Skin epidermis (tissue), 12 donors: Measurements from ENCODE around the gene MAP1LC3C.
A peak's percentile ranks its signal among the peaks of the same experiment; 100 is the strongest.

Experiments
- H3K27ac ChIP-seq, 21 experiments: fragments of 200-600 bp; sonication (generic) in 11 of 21; one replicate each; pipeline ENCODE4 v1.5.0; 2020; ENCODE audit warnings: mild to moderate bottlenecking in 3 of 21, inconsistent platforms in 2 of 21, moderate library complexity in 2 of 21
- H3K4me3 ChIP-seq, 7 experiments: fragments of 200-600 bp; sonication (generic) in 2 of 7; one replicate each; pipeline ENCODE4 v1.5.0; 2020; ENCODE audit warnings: inconsistent platforms in 2 of 7, mild to moderate bottlenecking in 2 of 7, moderate library complexity in 1 of 7

The MAP1LC3C gene

DNA sequence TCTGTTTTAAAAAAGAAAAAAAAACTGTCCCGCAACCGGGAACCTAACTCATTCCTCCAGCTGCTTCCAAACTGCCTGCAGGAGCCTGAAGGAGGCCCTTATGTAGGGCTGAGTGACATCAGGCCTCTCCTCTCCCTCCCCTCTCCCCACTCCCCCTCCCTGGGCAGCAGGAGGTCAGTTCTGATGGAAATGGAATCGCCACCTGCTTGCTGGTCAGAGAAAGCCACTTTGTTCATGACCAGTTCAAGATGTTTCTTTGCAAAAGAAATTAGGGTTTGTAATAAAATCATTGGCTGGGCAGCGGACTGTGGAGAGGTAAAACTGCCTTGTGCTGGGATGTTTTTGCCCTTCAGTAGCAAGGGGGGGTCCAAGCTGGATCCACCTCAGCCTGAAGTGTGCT is at the start of gene MAP1LC3C:
Gene MAP1LC3C, minus strand, starts transcription at position 73 of the 400 bp plus-strand sequence. CDS start 90 bp downstream, outside the sequence.
- peak within 1 kb of the TSS in 5 of 21 experiments; percentile 18 to 52 (median 39) for H3K27ac ChIP-seq
- H3K4me3 ChIP-seq, result peak within 1 kb of the TSS in 3 of 7 experiments; percentile 6 to 22 (median 21)

- H3K4me3 ChIP-seq, result no peak overlapping the region
- H3K27ac ChIP-seq, result no peak overlapping the region
Measured at GRCh38 chr1:242043165-242043564, 44.3 kb upstream of the MAP1LC3C start.

- Histone ChIP-seq H3K4me3 (no peak overlapping the region), H3K27ac (no peak overlapping the region)
Measured at GRCh38 chr1:242034392-242034791, 35.5 kb upstream of the MAP1LC3C start.

DNA sequence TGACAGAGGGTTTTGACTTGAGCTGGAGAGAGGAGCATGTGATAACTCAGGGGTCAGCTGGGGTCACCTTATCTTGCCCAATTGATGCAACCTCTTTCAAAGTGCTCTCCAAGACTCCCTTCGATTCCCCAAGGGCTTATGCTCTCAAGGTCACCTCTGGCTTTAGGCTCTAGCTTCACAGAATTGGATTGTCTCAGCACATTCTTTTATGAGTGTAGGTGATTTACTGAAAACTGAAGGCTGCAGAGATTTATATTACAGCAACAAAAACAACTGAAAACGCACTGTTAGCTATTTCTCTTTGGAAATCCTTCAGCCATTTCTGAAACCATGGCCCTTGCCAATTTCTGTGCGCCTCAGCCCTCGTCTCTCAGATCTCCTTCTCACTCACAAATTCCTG is 34.5 kb upstream of the MAP1LC3C start:
- Histone ChIP-seq H3K4me3 (no peak overlapping the region), H3K27ac (no peak overlapping the region)

DNA sequence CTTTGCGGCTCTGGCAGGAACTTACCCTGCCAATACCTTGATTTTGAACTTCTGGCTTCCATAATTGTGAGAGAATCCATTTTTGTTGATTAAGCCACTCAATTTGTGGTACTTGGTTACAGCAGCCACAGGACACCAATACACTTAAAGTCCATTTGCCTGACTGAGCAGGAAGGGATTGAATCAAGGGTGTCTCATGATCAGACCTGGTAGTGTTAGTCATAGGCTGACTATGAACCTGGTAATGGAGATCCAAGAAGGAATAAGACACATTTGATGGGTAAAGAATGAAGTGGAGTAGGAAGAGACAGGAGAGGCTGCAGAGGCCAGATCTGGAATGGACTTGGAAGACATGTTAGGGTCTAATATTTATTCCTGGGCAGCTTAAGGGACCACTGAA is 31.2 kb upstream of the MAP1LC3C start:
- no peak overlapping the region for H3K27ac ChIP-seq
- H3K4me3 ChIP-seq, result no peak overlapping the region

GRCh38 chr1:242025681-242026080 is 26.8 kb upstream of the MAP1LC3C start:
- H3K4me3 ChIP-seq, result no peak overlapping the region
- no peak overlapping the region for H3K27ac ChIP-seq

- Histone ChIP-seq H3K4me3 (no peak overlapping the region), H3K27ac (no peak overlapping the region)
Measured at GRCh38 chr1:242023805-242024204, 24.9 kb upstream of the MAP1LC3C start.

DNA sequence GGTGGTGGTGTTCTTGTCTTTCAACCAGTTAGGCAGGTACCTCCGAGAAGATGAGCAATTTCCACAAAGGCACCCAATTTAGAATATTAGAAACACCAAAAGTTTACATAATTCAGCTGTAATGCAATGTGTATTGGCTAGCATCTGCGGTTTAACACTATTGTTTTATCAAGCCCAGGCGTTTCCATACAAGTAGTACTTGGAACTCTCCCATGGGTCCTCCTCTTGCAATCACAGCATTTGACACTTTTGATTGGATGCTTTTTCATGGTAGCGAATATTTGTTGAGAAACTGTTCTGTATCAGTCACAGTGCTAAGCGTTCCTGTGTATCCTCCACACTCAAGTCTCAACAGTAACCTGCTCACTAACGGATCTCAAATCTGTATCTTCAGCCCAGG is 20.1 kb upstream of the MAP1LC3C start:
- no peak overlapping the region for H3K4me3 ChIP-seq

GRCh38 chr1:242017580-242018233 is 18.8 kb upstream of the MAP1LC3C start:
- H3K27ac ChIP-seq, result no peak overlapping the region

More for the DNA sequence above, 20.1 kb upstream of the MAP1LC3C start:
- H3K27ac ChIP-seq, result no peak overlapping the region

GRCh38 chr1:242016479-242016878 is 17.6 kb upstream of the MAP1LC3C start:
- no peak overlapping the region for H3K4me3 ChIP-seq
- no peak overlapping the region for H3K27ac ChIP-seq

More at GRCh38 chr1:242017580-242018233, 18.8 kb upstream of the MAP1LC3C start:
- H3K4me3 ChIP-seq, result no peak overlapping the region

DNA sequence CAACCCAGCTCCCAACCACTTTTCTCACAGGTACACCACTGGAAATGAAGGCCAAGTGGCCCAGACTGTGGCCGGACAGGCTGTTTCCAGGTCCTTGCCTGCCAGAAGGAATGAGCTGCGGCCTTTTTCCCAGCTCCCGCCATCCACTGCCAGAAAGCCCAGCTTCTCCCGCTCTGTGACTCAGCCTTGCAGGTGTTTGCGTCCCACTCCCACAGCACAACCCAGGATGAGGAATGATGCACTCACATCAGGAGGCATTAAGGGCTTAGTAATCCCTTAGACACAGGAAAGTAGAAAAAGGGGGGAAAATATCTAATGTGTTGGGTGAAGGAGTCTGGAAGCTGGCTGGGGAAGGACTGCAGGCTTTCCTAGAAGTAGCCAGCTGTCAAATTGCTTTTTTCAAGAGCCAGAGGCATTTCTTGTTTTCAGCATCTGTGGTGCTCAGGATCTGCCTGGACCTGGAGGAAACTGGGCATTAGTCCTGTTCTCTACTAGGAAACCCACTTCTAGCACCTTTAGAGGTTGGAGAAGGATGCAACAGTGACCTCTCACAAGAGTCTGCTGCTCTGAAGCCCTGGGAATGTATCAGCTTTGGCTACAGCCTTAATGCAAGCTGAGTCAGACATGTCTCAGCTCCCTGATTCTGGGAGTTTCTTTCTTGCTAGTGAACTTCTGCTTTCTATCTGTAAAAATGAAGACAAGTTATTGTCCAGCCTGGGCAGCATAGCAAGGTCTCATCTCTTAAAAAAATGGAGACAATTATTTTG is 13.2 kb upstream of the MAP1LC3C start:
- no peak overlapping the region for H3K4me3 ChIP-seq
- H3K27ac ChIP-seq, result peak overlapping the region in 1 of 21 experiments; percentile 3

- H3K27ac ChIP-seq, result no peak overlapping the region
Measured at GRCh38 chr1:242008826-242009495, 10.1 kb upstream of the MAP1LC3C start.

GRCh38 chr1:242006976-242007375 is 8.1 kb upstream of the MAP1LC3C start:
- H3K4me3 ChIP-seq, result no peak overlapping the region
- H3K27ac ChIP-seq, result no peak overlapping the region

More at GRCh38 chr1:242008826-242009495, 10.1 kb upstream of the MAP1LC3C start:
- no peak overlapping the region for H3K4me3 ChIP-seq

GRCh38 chr1:242005866-242006535 is 7.1 kb upstream of the MAP1LC3C start:
- Histone ChIP-seq H3K27ac (no peak overlapping the region), H3K4me3 (no peak overlapping the region)

GRCh38 chr1:242004751-242005495 is 6.0 kb upstream of the MAP1LC3C start:
- H3K27ac ChIP-seq, result peak overlapping the region in 1 of 21 experiments; percentile 21
- no peak overlapping the region for H3K4me3 ChIP-seq

DNA sequence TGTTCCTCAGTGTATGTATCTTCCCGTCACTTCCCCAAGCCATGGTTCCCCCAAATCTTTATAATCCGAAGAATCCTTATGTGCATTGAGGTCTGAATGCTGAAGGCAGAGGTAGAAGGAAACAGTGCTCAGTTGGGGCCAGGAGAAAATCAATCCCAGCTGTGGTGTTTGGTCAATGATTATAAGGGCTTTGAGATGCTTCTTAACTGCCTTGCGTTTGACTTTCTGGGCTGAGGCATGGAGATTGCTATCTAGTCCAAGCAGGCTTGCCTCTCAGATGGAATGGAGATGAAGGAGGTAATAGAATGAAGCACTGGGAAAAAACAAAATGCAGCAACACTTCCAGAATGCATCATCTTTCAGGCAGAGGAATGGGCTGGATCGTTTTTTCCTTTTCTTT is 3.6 kb upstream of the MAP1LC3C start:
- Histone ChIP-seq H3K27ac (peak overlapping the region in 1 of 21 experiments; percentile 21), H3K4me3 (no peak overlapping the region)

DNA sequence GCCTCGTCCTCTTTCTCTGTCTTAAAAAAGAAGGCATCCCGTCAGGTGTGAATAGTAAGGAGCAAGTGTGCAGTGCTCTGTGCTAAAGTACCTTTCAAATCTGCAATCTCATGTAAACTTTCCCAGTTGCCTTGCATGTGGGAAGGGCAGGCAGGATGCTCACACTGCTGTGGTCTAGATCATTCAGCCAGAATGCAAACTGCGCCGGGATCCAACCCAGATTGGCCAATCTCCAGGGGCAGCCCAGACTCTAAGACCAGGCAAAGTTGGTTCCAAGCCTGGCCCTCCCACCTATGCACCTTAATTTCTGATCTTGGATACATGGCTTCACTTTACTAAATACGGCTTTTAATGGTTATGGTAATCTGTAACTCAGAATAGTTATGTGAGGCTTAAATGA is 3.2 kb upstream of the MAP1LC3C start:
- Histone ChIP-seq H3K27ac (peak overlapping the region in 3 of 21 experiments; percentile 17 to 24 (median 21)), H3K4me3 (no peak overlapping the region)

- no peak overlapping the region for H3K27ac ChIP-seq
- no peak overlapping the region for H3K4me3 ChIP-seq
Measured at GRCh38 chr1:242000434-242000833, 1.5 kb upstream of the MAP1LC3C start.

DNA sequence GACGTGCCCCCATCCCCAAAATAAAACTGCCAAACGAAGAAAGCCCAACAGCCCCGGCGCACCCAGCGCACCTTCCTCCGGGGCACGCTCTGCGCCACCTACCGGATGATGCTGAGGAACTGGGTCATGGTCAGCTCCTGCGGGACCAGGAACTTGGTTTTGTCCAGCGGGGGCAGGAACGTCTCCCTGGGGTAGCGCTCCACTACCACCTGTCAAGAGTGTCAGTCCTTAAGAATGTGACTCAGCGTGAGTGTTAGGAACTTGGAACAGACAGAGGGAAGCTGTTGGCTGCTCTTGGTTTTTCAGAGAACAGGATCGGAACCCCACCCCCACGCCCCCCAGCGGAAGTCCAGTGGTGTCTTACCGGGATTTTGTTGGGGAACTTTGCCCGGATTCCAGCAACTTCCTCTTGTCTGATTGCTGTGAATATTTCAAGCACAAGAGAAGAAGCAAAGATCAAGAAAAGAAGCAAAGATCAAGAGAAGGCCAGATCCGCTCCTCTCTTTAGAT is 431 bp downstream of the MAP1LC3C start:
- peak overlapping the region in 3 of 7 experiments; percentile 6 to 22 (median 21) for H3K4me3 ChIP-seq
- H3K27ac ChIP-seq, result peak overlapping the region in 5 of 21 experiments; percentile 18 to 52 (median 39)
